Breast epithelium (tissue), 3 donors: ENCODE results near the gene IFRD1.

ENCODE experiments used
- CTCF ChIP-seq, 3 donors: fragments of 450-650 bp; IDR thresholded peaks; one replicate each; pipeline ENCODE4 v1.5.1; 2016 to 2017; ENCODE audit warnings: antibody characterized with exemption in 3 of 3, mild to moderate bottlenecking in 3 of 3, moderate library complexity in 3 of 3
- POLR2A ChIP-seq: fragments of 450-650 bp; IDR thresholded peaks from one replicate; pipeline ENCODE4 v1.6.1; 2016; ENCODE audit warnings: antibody characterized with exemption, mild to moderate bottlenecking, moderate library complexity

GRCh38 chr7:112428715-112429114 lies 21.5 kb upstream of the IFRD1 start:
- TF ChIP-seq POLR2A, result no peak
- TF ChIP-seq CTCF (IDR thresholded peaks at IDR 0.05), result no peak
